ENCODE results near the gene ELF1.

- TF ChIP-seq CTCF (IDR thresholded peaks at IDR 0.05) (no peak), POLR2AphosphoS5 (IDR thresholded peaks at IDR 0.05; ENCODE audit: low read depth, low read length) (no peak)
Measured at GRCh38 chr13:40966298-40966697, 52.8 kb downstream of the ELF1 start.

All from Panc1 (cell line).